Smooth muscle cell of the brain vasculature (primary cell): ENCODE data around the gene JAK1.
A peak's percentile ranks its signal among the peaks of the same experiment; 100 is the strongest.
"Not testable (repeated sequence)": the region's sequence is repeated elsewhere in the genome, so short reads cannot be mapped to it uniquely, and the experiment has no call there.

Source experiments
- DNase-seq: peaks from one replicate; pipeline ENCODE4 v3.0.0-alpha.2; 2012; ENCODE audit warnings: low read depth, low spot score

Gene JAK1

GRCh38 chr1:64966158-64966971 is at the start of gene JAK1:
TSS of gene JAK1 (minus strand) at chr1:64966549. CDS start at chr1:64886264, 80,285 bp downstream.
- peak; percentile 39 for DNase-seq

GRCh38 chr1:65014321-65014720 is 48.0 kb upstream of the JAK1 start:
- no peak for DNase-seq

GRCh38 chr1:65011983-65012382 is 45.6 kb upstream of the JAK1 start:
- no peak for DNase-seq

- DNase-seq = no peak
These were observed 43.5 kb upstream of the JAK1 start for GRCh38 chr1:65009724-65010420.

- DNase-seq = no peak
These were observed 42.8 kb upstream of the JAK1 start for GRCh38 chr1:65009176-65009575.

- no peak for DNase-seq
These were observed 40.5 kb upstream of the JAK1 start for GRCh38 chr1:65006806-65007205.

- DNase-seq = no peak
These were observed 36.9 kb upstream of the JAK1 start for GRCh38 chr1:65003316-65003664.

- DNase-seq = no peak
These were observed 36.4 kb upstream of the JAK1 start for GRCh38 chr1:65002508-65003315.

- DNase-seq = no peak
These were observed 35.8 kb upstream of the JAK1 start for GRCh38 chr1:65002156-65002507.

GRCh38 chr1:65001231-65001792 is 35.0 kb upstream of the JAK1 start:
- DNase-seq = no peak

GRCh38 chr1:64998425-64998948 is 32.1 kb upstream of the JAK1 start:
- DNase-seq = not testable (repeated sequence)

- DNase-seq = no peak
These were observed 30.4 kb upstream of the JAK1 start for GRCh38 chr1:64996541-64997257.

- no peak for DNase-seq
These were observed 29.0 kb upstream of the JAK1 start for GRCh38 chr1:64995316-64995715.

- DNase-seq = no peak
These were observed 20.8 kb upstream of the JAK1 start for GRCh38 chr1:64986903-64987871.

GRCh38 chr1:64984737-64985136 is 18.4 kb upstream of the JAK1 start:
- no peak for DNase-seq

GRCh38 chr1:64984106-64984505 is 17.8 kb upstream of the JAK1 start:
- no peak for DNase-seq

GRCh38 chr1:64983110-64983509 is 16.8 kb upstream of the JAK1 start:
- DNase-seq = no peak

- no peak for DNase-seq
These were observed 15.5 kb upstream of the JAK1 start for GRCh38 chr1:64981601-64982533.
